ENCODE data around the gene ACADS.

The ACADS gene

DNA sequence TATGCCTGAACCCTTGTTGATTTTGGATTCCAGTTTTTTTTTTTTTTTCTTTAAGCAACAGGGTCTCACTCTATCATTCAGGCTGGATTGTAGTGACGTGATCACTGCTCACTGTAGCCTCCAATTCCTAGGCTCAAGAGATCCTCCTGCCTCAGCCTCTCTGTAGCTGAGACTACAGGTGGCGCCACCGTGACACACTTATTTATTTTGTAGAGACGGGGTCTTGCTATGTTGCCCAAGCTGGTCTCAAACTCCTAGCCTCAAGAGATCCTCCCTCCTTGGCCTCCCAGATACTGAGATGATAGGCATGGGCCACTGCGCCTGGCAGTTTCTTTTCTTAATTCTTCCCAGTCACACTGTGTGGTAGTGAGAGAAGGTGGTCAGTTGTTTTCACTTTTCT, 25.2 kb downstream of the ACADS start:
- H3K27ac Mint-ChIP-seq, result no peak overlapping the region
- H3K4me1 Mint-ChIP-seq (ENCODE audit: low read depth), result no peaks in the 10 kb centered on the region
- peaks cover 3% of the 10 kb centered on the region for H3K27me3 Mint-ChIP-seq
- no peaks in the 10 kb centered on the region for H3K36me3 Mint-ChIP-seq
- H3K9me3 Mint-ChIP-seq (ENCODE audit: low read depth), result peaks cover 5% of the 10 kb centered on the region
- H3K4me3 Mint-ChIP-seq, result no peak overlapping the region

DNA sequence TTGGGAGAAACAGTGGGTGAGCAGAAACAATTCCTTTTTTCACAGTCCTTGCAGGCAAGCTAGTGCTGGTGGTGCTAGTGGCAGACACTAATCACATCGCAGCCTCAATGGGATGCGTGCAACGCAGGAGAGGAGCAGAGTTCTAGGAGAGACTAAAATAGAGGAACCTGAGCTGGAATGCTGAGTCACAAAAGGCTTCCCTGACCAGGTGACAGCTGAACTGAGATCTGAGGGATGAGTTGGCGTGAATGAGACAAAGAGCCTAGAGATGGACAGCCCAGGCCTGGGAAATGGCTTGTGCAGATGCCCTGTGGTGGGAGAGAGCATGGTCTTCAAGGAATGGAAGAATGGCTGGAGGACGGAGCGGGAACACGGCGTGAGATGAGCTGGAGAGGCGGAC, 25.8 kb downstream of the ACADS start:
- Mint-ChIP-seq H3K27me3 (peaks cover 3% of the 10 kb centered on the region), H3K36me3 (no peaks in the 10 kb centered on the region), H3K27ac (no peak overlapping the region), H3K4me3 (no peak overlapping the region), H3K4me1 (ENCODE audit: low read depth) (no peaks in the 10 kb centered on the region), H3K9me3 (ENCODE audit: low read depth) (peaks cover 5% of the 10 kb centered on the region)

DNA sequence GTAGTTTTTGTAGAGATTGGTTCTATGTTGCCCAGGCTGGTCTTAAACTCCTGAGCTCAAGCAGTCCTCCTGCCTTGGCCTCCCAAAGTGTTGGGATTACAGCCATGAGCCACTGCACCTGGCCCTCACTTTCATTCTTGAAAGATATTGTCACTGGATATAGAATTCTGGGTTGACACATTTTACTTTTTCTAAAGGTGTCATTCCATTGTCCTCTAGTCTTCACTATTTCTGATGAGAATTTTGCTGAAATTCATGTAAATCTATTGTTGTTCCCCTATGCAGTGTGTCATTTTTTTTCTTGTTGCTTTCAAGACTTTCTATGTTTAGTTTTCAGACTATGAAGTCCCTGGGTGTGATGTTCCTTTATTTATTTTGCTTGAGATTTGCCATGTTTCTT, 29.2 kb downstream of the ACADS start:
- Mint-ChIP-seq H3K27me3 (peaks cover 3% of the 10 kb centered on the region), H3K36me3 (no peaks in the 10 kb centered on the region), H3K4me3 (no peak overlapping the region), H3K4me1 (ENCODE audit: low read depth) (no peaks in the 10 kb centered on the region), H3K9me3 (ENCODE audit: low read depth) (peaks cover 5% of the 10 kb centered on the region), H3K27ac (no peak overlapping the region)

DNA sequence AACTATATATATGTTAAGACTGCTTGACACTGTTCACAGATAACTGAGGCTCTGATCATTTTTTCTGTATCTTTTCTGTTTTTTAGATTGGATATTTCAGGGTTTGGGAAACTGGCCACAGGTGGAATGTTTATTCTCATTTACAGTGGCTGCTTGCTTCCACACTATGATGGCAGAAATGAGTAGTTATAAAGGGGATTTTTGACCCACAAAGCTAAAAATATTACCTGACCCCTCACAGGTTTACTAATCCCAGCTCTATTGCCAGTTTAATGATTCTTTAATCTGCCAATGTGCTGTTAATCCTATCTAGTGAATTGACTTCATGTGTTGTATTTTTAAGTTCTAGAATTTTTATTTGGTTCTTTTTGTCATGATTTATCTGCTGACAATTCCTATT, 29.6 kb downstream of the ACADS start:
- Mint-ChIP-seq H3K9me3 (ENCODE audit: low read depth) (peaks cover 5% of the 10 kb centered on the region), H3K27ac (no peak overlapping the region), H3K27me3 (peaks cover 3% of the 10 kb centered on the region), H3K4me1 (ENCODE audit: low read depth) (no peaks in the 10 kb centered on the region), H3K4me3 (no peak overlapping the region), H3K36me3 (no peaks in the 10 kb centered on the region)

DNA sequence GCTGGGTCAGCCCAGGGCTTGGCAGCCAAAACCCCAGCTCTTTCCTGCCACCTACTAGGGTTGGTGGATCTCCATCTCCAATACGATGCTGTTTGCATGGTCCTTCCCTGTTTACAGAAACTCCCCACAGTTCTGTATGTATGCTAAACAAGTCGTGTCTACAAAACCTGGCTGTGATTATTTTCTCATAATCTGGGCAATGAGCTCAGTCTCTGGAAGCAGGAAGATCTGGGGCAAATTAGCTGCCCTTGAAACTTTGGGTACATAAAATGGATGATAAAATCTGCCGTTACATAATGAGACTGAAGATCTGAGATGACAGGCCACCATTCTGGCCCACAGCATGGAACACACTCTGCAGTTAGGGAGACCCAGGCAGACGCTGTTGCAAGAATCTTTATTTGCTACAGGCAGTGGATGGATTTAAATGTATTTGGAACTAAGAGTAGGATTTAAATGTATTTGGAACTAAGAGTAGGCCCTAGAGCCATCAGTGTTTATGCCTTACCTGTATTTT, 31.7 kb downstream of the ACADS start:
- H3K36me3 Mint-ChIP-seq, result no peaks in the 10 kb centered on the region
- H3K4me1 Mint-ChIP-seq (ENCODE audit: low read depth), result no peaks in the 10 kb centered on the region
- peaks cover 5% of the 10 kb centered on the region for H3K9me3 Mint-ChIP-seq (ENCODE audit: low read depth)
- H3K4me3 Mint-ChIP-seq, result no peak overlapping the region
- no peak overlapping the region for H3K27ac Mint-ChIP-seq
- no peaks in the 10 kb centered on the region for H3K27me3 Mint-ChIP-seq

DNA sequence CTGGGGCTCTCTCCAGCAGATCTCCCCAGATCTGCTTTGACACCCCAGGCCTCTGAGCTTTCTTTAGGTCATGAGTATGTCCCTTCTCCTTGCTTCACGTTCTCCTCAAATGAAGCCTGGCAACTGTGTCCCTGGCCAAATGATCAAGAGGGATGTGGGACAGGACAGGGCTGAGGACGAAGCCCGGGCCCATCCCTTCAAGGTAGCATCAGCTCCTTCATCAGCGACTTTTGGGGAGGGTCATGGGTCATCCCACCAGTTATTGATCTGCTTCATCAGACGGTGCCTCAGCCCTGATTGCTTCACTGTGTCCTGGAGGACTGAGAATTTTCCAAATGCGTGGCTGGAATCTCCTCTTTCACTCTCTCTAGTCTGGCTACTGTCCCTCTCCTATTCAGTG, 32.3 kb downstream of the ACADS start:
- Mint-ChIP-seq H3K4me3 (no peak overlapping the region), H3K27me3 (no peaks in the 10 kb centered on the region), H3K27ac (no peak overlapping the region), H3K4me1 (ENCODE audit: low read depth) (no peaks in the 10 kb centered on the region), H3K36me3 (no peaks in the 10 kb centered on the region), H3K9me3 (ENCODE audit: low read depth) (peaks cover 5% of the 10 kb centered on the region)

DNA sequence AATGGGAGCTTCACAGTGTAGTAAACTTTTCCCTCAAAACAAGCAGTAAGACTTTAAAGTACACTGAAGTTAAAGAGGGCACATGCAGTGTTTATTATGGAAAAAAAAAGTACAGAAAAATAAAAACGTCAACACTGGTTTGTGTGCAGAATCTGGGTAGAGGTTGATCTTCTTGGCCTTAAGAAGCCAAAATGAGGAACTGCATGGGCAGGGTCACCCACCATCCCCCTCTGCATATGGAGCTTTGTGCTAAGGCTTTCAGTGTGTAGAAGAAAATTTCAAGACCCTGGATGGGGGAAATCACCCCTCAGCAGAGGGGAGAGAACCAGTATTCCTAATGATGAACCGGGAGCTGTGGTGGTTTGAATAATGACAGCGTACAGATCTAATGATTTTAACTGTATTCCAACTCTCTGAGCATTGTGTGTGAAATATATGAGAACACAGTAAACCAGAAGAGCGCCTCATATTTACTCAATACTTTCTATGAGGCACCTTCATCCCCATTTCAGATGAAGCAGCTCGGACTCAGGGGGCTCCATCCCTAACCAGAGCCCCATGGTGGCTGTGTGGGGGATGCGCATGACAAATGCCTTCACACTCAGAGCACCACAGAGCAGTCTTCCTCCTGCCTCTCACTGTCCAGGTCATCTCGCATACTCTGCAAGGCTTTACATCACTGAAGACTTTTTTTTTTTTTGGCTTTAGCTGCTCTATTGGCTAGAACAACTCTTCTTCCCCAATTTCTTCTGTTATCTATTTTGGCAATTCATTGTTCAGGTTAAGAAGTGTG, 33.4 kb downstream of the ACADS start:
- no peaks in the 10 kb centered on the region for H3K27me3 Mint-ChIP-seq
- H3K9me3 Mint-ChIP-seq (ENCODE audit: low read depth), result peaks cover 5% of the 10 kb centered on the region
- no peak overlapping the region for H3K4me3 Mint-ChIP-seq
- H3K4me1 Mint-ChIP-seq (ENCODE audit: low read depth), result no peaks in the 10 kb centered on the region
- H3K27ac Mint-ChIP-seq, result peak overlapping the region; percentile 64
- H3K36me3 Mint-ChIP-seq, result no peaks in the 10 kb centered on the region

DNA sequence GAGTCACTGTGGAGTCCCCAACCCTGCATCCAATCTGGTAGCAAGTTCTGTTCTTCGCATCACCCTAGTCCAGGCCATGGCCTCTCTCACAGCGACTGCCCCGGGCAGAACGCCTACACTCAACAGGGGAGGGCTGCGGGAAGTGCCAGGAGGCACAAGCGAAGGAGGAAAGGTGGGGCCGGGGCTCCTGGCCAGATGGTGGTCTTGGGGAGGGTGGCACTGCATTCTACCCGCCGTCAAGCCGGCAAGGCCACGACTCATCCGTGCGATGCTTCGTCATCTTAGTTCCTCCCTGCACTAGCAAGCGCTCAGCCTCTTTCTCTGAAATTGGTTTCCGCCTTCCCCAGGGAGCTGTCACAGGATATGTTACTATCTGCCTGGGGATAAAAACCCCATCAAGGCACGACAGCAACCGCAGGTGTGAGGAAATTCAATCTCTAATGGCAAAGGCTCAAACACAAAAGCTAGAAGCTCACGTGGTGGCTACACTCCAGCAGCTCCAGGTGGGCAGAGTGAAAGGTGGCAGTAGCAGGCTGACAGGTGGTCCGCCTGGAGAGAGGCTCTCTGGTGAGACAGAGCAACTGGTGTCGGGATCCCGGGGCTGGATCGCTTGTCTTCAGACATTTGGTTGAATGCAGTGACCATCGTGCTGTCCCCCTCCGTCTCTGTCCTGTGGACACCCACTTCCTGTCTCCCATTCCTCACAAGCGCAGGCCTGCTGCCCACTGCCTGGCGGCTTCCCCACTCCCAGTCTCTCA, 34.1 kb downstream of the ACADS start:
- Mint-ChIP-seq H3K27me3 (no peaks in the 10 kb centered on the region), H3K4me1 (ENCODE audit: low read depth) (no peaks in the 10 kb centered on the region), H3K36me3 (peaks cover 2% of the 10 kb centered on the region), H3K4me3 (no peak overlapping the region), H3K9me3 (ENCODE audit: low read depth) (peaks cover 5% of the 10 kb centered on the region), H3K27ac (no peak overlapping the region)

DNA sequence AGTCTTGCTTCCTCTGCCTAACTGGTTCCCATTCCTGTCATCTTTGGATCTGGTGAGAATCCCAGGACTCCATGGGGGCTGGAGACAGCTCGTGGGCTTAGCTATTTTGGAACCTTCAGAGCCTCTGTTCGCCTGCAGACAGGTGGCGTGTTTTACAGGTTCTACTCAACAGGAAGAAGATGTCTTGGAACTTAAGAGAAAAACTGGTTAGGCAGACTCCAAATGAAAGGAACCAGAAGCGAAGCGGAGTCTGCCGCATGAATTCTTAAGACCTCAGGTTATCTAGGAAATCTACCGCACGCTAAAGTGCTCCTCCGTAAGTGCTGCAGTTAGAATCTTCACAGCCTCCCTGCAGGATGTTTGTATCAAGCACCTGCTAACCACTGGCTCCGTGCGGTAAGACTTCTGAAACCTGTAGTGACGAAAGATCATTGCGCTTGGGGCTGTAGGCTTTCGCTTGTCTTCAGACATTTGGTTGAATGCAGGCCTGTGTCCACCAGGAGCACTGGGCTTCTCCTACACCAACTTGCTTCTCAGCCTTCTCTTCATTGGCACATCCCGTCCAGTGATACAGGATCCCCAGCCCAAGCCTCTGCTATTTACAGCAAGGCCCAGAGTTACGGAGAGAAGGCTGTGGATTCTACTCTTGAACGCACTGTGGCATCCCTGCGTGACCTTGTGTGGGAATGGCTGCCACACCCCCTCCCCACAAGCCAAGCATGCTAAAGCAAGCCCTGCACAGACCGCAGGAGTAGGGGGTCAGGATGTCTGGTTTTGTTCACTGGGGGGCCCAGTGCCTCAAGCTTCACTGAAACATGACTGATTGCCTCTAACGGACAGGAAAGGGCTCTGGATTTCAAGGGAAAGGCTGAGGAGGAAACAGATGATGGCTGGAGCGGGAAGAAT, 35.0 kb downstream of the ACADS start:
- Mint-ChIP-seq H3K27ac (peak overlapping the region; percentile 51), H3K4me1 (ENCODE audit: low read depth) (no peaks in the 10 kb centered on the region), H3K9me3 (ENCODE audit: low read depth) (no peaks in the 10 kb centered on the region), H3K27me3 (no peaks in the 10 kb centered on the region), H3K36me3 (peaks cover 2% of the 10 kb centered on the region), H3K4me3 (no peak overlapping the region)

DNA sequence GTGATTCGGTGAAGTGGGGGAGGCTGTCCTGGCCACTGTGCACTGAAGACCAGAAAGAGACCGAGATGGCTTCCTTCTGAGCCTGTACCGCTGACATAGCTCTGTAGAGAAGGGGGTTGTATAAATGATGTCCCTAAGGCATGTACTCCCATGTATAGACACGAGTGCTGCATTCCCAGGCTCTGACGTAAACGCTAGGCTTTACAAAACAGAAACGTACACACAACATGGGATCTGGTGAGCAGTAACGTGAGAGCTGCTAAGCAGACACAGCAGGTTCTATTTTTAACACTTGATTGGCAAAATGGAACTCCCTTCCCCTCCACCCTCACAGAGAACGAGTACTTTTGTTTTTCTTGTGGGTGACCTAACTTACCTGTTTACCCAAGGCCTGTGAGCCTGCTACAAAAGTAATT, 35.9 kb downstream of the ACADS start:
- no peaks in the 10 kb centered on the region for H3K4me1 Mint-ChIP-seq (ENCODE audit: low read depth)
- peak overlapping the region; percentile 51 for H3K27ac Mint-ChIP-seq
- H3K4me3 Mint-ChIP-seq, result no peak overlapping the region
- no peaks in the 10 kb centered on the region for H3K27me3 Mint-ChIP-seq
- H3K9me3 Mint-ChIP-seq (ENCODE audit: low read depth), result no peaks in the 10 kb centered on the region
- peaks cover 2% of the 10 kb centered on the region for H3K36me3 Mint-ChIP-seq

DNA sequence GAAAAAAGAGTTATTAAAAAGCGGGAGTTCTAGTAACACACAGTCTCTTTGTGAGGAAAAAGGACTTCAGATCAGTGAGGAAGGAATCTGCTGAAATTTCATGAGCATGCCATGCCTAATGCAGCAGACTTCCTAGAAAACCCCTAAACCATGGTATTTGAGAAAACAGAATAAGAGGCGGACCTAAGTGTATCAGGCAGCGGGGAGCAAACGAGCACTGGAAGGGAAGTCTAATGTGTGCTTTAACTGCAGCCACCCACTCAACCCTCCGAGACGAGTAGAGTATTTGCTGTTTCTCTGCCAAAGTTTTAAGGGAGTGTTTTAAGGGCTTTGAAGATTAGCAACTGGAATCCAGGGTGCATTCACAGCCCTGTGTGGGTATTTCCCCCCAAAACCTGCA, 36.5 kb downstream of the ACADS start:
- Mint-ChIP-seq H3K27ac (no peak overlapping the region), H3K27me3 (no peaks in the 10 kb centered on the region), H3K4me3 (no peak overlapping the region), H3K36me3 (peaks cover 2% of the 10 kb centered on the region), H3K4me1 (ENCODE audit: low read depth) (no peaks in the 10 kb centered on the region), H3K9me3 (ENCODE audit: low read depth) (no peaks in the 10 kb centered on the region)

DNA sequence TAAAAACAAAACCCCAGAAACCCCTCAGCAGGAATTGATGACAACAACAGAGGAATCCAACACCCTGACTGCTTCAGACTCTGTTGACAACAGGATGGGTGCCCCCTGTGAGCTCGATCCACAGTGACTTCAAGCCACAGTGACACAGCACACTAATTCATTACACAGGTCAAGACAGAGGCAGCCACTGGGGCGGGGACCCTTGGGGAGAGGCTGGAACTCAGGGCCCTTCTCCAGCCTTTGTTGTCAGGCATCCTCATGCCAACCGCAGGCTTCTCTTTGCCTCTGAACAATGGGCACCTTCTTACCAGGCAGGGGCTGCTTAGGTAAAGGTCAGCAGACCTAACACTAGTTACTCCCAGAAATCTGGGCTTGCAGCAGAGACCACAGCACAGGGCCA, 37.6 kb downstream of the ACADS start:
- Mint-ChIP-seq H3K27me3 (no peaks in the 10 kb centered on the region), H3K27ac (peak overlapping the region; percentile 41), H3K4me3 (no peak overlapping the region), H3K36me3 (peaks cover 2% of the 10 kb centered on the region), H3K4me1 (ENCODE audit: low read depth) (no peaks in the 10 kb centered on the region), H3K9me3 (ENCODE audit: low read depth) (no peaks in the 10 kb centered on the region)

DNA sequence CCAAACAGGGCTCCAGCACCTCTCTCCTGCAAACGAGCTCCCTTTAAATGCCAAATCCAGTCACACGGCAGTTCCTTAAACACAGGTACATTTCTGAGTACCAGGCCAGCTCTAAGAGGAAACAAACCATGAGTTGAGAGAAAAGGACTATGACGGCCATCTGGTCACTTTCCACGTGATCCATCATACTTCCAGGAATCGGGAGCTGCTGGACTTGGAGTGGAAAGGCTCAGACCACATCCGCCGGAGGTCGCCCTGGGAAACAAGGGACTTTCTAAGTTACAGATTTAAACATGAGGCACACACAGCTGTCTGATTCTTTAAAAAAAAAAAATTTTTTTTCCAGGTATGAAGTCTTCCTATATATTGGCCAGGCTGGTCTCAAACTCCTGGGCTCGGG, 39.2 kb downstream of the ACADS start:
- H3K27ac Mint-ChIP-seq, result no peak overlapping the region
- H3K4me3 Mint-ChIP-seq, result no peak overlapping the region
- H3K4me1 Mint-ChIP-seq (ENCODE audit: low read depth), result no peaks in the 10 kb centered on the region
- no peaks in the 10 kb centered on the region for H3K9me3 Mint-ChIP-seq (ENCODE audit: low read depth)
- peaks cover 2% of the 10 kb centered on the region for H3K36me3 Mint-ChIP-seq
- no peaks in the 10 kb centered on the region for H3K27me3 Mint-ChIP-seq

DNA sequence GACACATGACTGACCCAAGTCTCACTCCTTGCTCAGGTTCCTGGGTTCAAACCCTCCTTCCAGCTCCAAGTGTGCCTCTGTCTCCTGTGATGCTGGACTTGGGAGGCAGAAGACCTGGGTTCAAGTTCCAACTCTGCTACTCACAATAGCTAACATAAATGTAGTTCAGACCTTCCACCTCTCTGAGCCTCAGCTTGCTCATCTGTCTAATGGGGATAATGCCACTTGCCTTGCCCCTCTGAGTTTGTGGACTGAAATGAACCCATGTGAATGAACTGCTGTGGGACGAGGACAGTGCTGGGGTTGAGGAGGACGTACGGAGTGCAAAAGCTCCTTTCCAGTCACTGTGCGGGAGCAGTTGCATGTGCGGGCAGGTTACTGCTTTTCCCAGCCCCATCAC, 40.9 kb downstream of the ACADS start:
- Mint-ChIP-seq H3K9me3 (ENCODE audit: low read depth) (no peaks in the 10 kb centered on the region), H3K4me1 (ENCODE audit: low read depth) (no peaks in the 10 kb centered on the region), H3K36me3 (peaks cover 2% of the 10 kb centered on the region), H3K4me3 (no peak overlapping the region), H3K27me3 (no peaks in the 10 kb centered on the region), H3K27ac (no peak overlapping the region)
